T-cell (primary cell): ENCODE results near the gene TAGLN3. TPM values are rescaled to one million over a fixed set of nuclear protein-coding genes. Genes with fewer than 3 reads are reported as not detected.

ENCODE experiments used
- ATAC-seq, 4 experiments: fragments of 200-7000 bp in 3 of 4; fragments of 150-1000 bp in 1 of 4; cut with Tn5 transposase; replicated peaks in 1 of 4; 1 replicate in 3 of 4; 2 replicates in 1 of 4; pipeline ENCODE4 v1.10.0; 2021; ENCODE audit warnings: moderate library complexity in 3 of 4, mild to moderate bottlenecking in 2 of 4, moderate number of reproducible peaks in 1 of 4
- CTCF ChIA-PET, 2 donors: fragments of 300-600 bp; sonication (Branson Sonifier 250); formaldehyde crosslinking; loops; one replicate each; lab custom pipeline; 2022; ENCODE audit warnings: antibody characterized with exemption in 2 of 2; lab: Charles Lee
- POLR2A ChIA-PET, 2 donors: fragments of 300-600 bp; sonication (Branson Sonifier 250); formaldehyde crosslinking; loops; one replicate each; lab custom pipeline; 2022; ENCODE audit warnings: antibody characterized with exemption in 2 of 2; lab: Charles Lee
- DNase-seq, 35 experiments: peaks; one replicate each; pipeline versions ENCODE4 v3.0.0 to v3.0.0-alpha.2; 2013 to 2023
- H3K27ac ChIP-seq: one replicate; pipeline ENCODE4 v1.5.1; 2013; ENCODE audit warnings: low read length
- H3K27me3 ChIP-seq, 2 experiments: replicated peaks in 1 of 2; 1 replicate in 1 of 2; 2 replicates in 1 of 2; pipeline versions ENCODE4 v1.6.1 to v1.7.0; 2013; ENCODE audit warnings: low read length in 1 of 2, mixed read lengths in 1 of 2; ENCODE audit not compliant: control insufficient read depth in 2 of 2, insufficient read depth in 2 of 2; ENCODE audit errors: extremely low read depth in 1 of 2
- H3K36me3 ChIP-seq, 2 donors: 1 replicate in 1 of 2; 2 replicates in 1 of 2; pipeline versions ENCODE4 v1.6.1 to v1.7.0; 2013; ENCODE audit warnings: low read length in 1 of 2; ENCODE audit not compliant: control insufficient read depth in 2 of 2, insufficient read depth in 1 of 2; ENCODE audit errors: extremely low read depth in 1 of 2
- H3K4me1 ChIP-seq, 2 experiments: 1 replicate in 1 of 2; 2 replicates in 1 of 2; pipeline versions ENCODE4 v1.6.1 to v1.7.0; 2013; ENCODE audit warnings: low read length in 2 of 2, mixed read lengths in 1 of 2; ENCODE audit not compliant: insufficient read depth in 2 of 2, control insufficient read depth in 1 of 2; ENCODE audit errors: extremely low read depth in 1 of 2
- H3K4me3 ChIP-seq, 2 donors: 1 replicate in 1 of 2; 2 replicates in 1 of 2; pipeline versions ENCODE4 v1.5.1 to v1.7.0; 2013; ENCODE audit warnings: mild to moderate bottlenecking in 2 of 2, low read length in 1 of 2, moderate library complexity in 1 of 2; ENCODE audit not compliant: control insufficient read depth in 1 of 2; ENCODE audit errors: extremely low read depth in 1 of 2
- H3K9me3 ChIP-seq: 2 replicates; pipeline ENCODE4 v1.7.0; 2013
- H3K27ac Mint-ChIP-seq, 2 donors: one replicate each; pipeline ENCODE4 v1.8.0; 2020 to 2021; ENCODE audit warnings: mild to moderate bottlenecking in 2 of 2, mixed read lengths in 2 of 2
- H3K27me3 Mint-ChIP-seq, 2 donors: one replicate each; pipeline ENCODE4 v1.8.0; 2021 to 2022; ENCODE audit warnings: mixed read lengths in 2 of 2
- H3K36me3 Mint-ChIP-seq: one replicate; pipeline ENCODE4 v1.8.0; 2021; ENCODE audit warnings: mixed read lengths
- H3K4me1 Mint-ChIP-seq, 3 donors: one replicate each; pipeline ENCODE4 v1.8.0; 2020 to 2022; ENCODE audit warnings: mixed read lengths in 3 of 3, mild to moderate bottlenecking in 1 of 3
- H3K4me3 Mint-ChIP-seq, 3 donors: one replicate each; pipeline ENCODE4 v1.8.0; 2020 to 2022; ENCODE audit warnings: mild to moderate bottlenecking in 3 of 3, mixed read lengths in 3 of 3, moderate library complexity in 3 of 3
- H3K9me3 Mint-ChIP-seq, 3 donors: one replicate each; pipeline ENCODE4 v1.8.0; 2020 to 2022; ENCODE audit warnings: mixed read lengths in 3 of 3
- WGBS: methylation state at CpG from one replicate; pipeline ENCODE4 v1.1.5; 2013; ENCODE audit warnings: missing lambda C conversion rate; ENCODE audit not compliant: insufficient coverage; 5-methylcytosine and 5-hydroxymethylcytosine counted together
- total RNA-seq, 35 experiments: library from RNA in 6 of 35; stranded (reverse) in 6 of 35; fragments of 120-200 nt in 1 of 35; gene quantifications; one replicate each; pipeline versions ENCODE4 v1.2.1 to v1.2.4 and lab custom pipeline; 2013 to 2026

TAGLN3 gene
- total RNA-seq, 5 donors from 2014 or later (not counting 1 experiment from before 2014, with no cell fraction given) = not detected

- H3K4me3 Mint-ChIP-seq = peak overlapping the region in 2 of 3 donors; percentile 32 to 92
- Histone ChIP-seq H3K4me1 (peaks cover 9 to 13% of the 10 kb centered on the region in 2 experiments), H3K27me3 (no peaks in the 10 kb centered on the region), H3K4me3 (no peak overlapping the region), H3K27ac (no peak overlapping the region), H3K36me3 (peaks cover 0 to 10% of the 10 kb centered on the region in 2 donors), H3K9me3 (no peaks in the 10 kb centered on the region)
- WGBS = no CpG with 5 or more reads among the region's 3 CpGs
- H3K27ac Mint-ChIP-seq = no peak overlapping the region
- H3K27me3 Mint-ChIP-seq = no peaks in the 10 kb centered on the region
- ATAC-seq (no peak), DNase-seq (no peak)
- peaks cover 65 to 69% (median 66%) of the 10 kb centered on the region in 3 donors for H3K4me1 Mint-ChIP-seq
- ChIA-PET POLR2A (no interaction called here), CTCF (interaction anchor here (0.9 to 1.3 kb wide), 3 partner anchors 14 to 32 kb away, joined by 3 to 5 read pairs (median 3); no protein-coding TSS in a partner anchor)
- H3K9me3 Mint-ChIP-seq = no peaks in the 10 kb centered on the region
- H3K36me3 Mint-ChIP-seq = peaks cover 5% of the 10 kb centered on the region
These were observed 17.3 kb upstream of the TAGLN3 start for GRCh38 chr3:111981457-111981763.

GRCh38 chr3:111984636-111985298, 14.0 kb upstream of the TAGLN3 start:
- Histone ChIP-seq H3K4me3 (no peak overlapping the region), H3K4me1 (peaks cover 5 to 16% of the 10 kb centered on the region in 2 experiments), H3K27ac (no peak overlapping the region), H3K27me3 (no peaks in the 10 kb centered on the region), H3K9me3 (no peaks in the 10 kb centered on the region), H3K36me3 (peaks cover 0 to 31% of the 10 kb centered on the region in 2 donors)
- H3K27me3 Mint-ChIP-seq = no peaks in the 10 kb centered on the region
- ChIA-PET CTCF (interaction anchor here in 1 of 2 donors (0.6 kb wide), 1 partner anchor 291 kb away, joined by 5 read pairs; no protein-coding TSS in a partner anchor), POLR2A (interaction anchor here in 1 of 2 donors (0.6 to 0.7 kb wide), 2 partner anchors 29 to 514 kb away, joined by 3 read pairs; no protein-coding TSS in a partner anchor)
- no peaks in the 10 kb centered on the region for H3K9me3 Mint-ChIP-seq
- ATAC-seq (no peak), DNase-seq (no peak)
- peak overlapping the region; percentile 36 to 59 for H3K27ac Mint-ChIP-seq
- no CpG with 5 or more reads among the region's 2 CpGs for WGBS
- no peak overlapping the region for H3K4me3 Mint-ChIP-seq
- peaks cover 71 to 76% (median 75%) of the 10 kb centered on the region in 3 donors for H3K4me1 Mint-ChIP-seq
- H3K36me3 Mint-ChIP-seq = peaks cover 25% of the 10 kb centered on the region

- ChIA-PET CTCF (interaction anchor here (0.6 to 1.3 kb wide), 3 partner anchors 13 to 163 kb away, joined by 3 to 5 read pairs (median 3); no protein-coding TSS in a partner anchor), POLR2A (no interaction called here)
- Histone ChIP-seq H3K36me3 (peaks cover 0 to 36% of the 10 kb centered on the region in 2 donors), H3K27ac (no peak overlapping the region), H3K4me1 (peaks cover 0 to 13% of the 10 kb centered on the region in 2 experiments), H3K4me3 (no peak overlapping the region), H3K27me3 (no peaks in the 10 kb centered on the region), H3K9me3 (no peaks in the 10 kb centered on the region)
- peaks cover 32% of the 10 kb centered on the region for H3K36me3 Mint-ChIP-seq
- DNase-seq = no peak
- no peak overlapping the region for H3K4me3 Mint-ChIP-seq
- H3K9me3 Mint-ChIP-seq = no peaks in the 10 kb centered on the region
- H3K4me1 Mint-ChIP-seq = peaks cover 50 to 56% (median 56%) of the 10 kb centered on the region in 3 donors
- peak overlapping the region; percentile 5 to 59 for H3K27ac Mint-ChIP-seq
- no peaks in the 10 kb centered on the region for H3K27me3 Mint-ChIP-seq
- ATAC-seq = no peak
- WGBS = no CpG with 5 or more reads among the region's 3 CpGs
These were observed 11.9 kb upstream of the TAGLN3 start for GRCh38 chr3:111986800-111987199.

GRCh38 chr3:111989061-111989678, 9.6 kb upstream of the TAGLN3 start:
- Mint-ChIP-seq H3K27me3 (no peaks in the 10 kb centered on the region), H3K9me3 (no peaks in the 10 kb centered on the region), H3K4me1 (peaks cover 31 to 36% (median 33%) of the 10 kb centered on the region in 3 donors), H3K27ac (no peak overlapping the region), H3K4me3 (no peak overlapping the region), H3K36me3 (peaks cover 45% of the 10 kb centered on the region)
- no CpG with 5 or more reads among the region's 3 CpGs for WGBS
- Histone ChIP-seq H3K4me3 (no peak overlapping the region), H3K36me3 (peaks cover 0 to 36% of the 10 kb centered on the region in 2 donors), H3K27ac (no peak overlapping the region), H3K27me3 (no peaks in the 10 kb centered on the region), H3K4me1 (peaks cover 0 to 9% of the 10 kb centered on the region in 2 experiments), H3K9me3 (no peaks in the 10 kb centered on the region)
- ATAC-seq (peak; percentile 57 to 79 (median 72)), DNase-seq (peak in 1 of 35 experiments; percentile 61)
- ChIA-PET CTCF (interaction anchor here (0.6 to 2.9 kb wide), 26 partner anchors 10 to 1124 kb away, joined by 3 to 44 read pairs (median 4); partner anchors contain the start of genes ABHD10 (in 2 of the 2) and TAGLN3 (in 1 of the 2)), POLR2A (interaction anchor here in 1 of 2 donors (0.7 to 2.0 kb wide), 2 partner anchors 10 to 14 kb away, joined by 3 to 11 read pairs; partner anchors contain the start of gene ABHD10)

GRCh38 chr3:111993038-111993437, 5.7 kb upstream of the TAGLN3 start:
- Histone ChIP-seq H3K36me3 (peaks cover 0 to 23% of the 10 kb centered on the region in 2 donors), H3K4me1 (peaks cover 0 to 3% of the 10 kb centered on the region in 2 experiments), H3K27me3 (no peaks in the 10 kb centered on the region), H3K4me3 (no peak overlapping the region), H3K9me3 (no peaks in the 10 kb centered on the region), H3K27ac (no peak overlapping the region)
- DNase-seq (no peak), ATAC-seq (no peak)
- no CpG with 5 or more reads among the region's 2 CpGs for WGBS
- Mint-ChIP-seq H3K4me3 (no peak overlapping the region), H3K36me3 (peaks cover 29% of the 10 kb centered on the region), H3K4me1 (peaks cover 8 to 9% (median 9%) of the 10 kb centered on the region in 3 donors), H3K27ac (no peak overlapping the region), H3K9me3 (no peaks in the 10 kb centered on the region), H3K27me3 (peaks cover 0 to 4% of the 10 kb centered on the region in 2 donors)
- ChIA-PET CTCF (interaction anchor here (0.6 to 1.9 kb wide), 6 partner anchors 20 to 278 kb away, joined by 3 to 10 read pairs (median 3); no protein-coding TSS in a partner anchor), POLR2A (no interaction called here)
